Neural progenitor cell (in vitro differentiated cells): ENCODE measurements around the gene ATP7B. TPM values are rescaled to one million over a fixed set of nuclear protein-coding genes. Genes with fewer than 3 reads are reported as not detected.

ENCODE experiments used
- DNase-seq: peaks from one replicate; pipeline ENCODE4 v3.0.0-alpha.2; 2016; ENCODE audit warnings: low spot score
- H2AFZ ChIP-seq: fragments of 200-600 bp; sonication (generic); replicated peaks from 2 replicates; pipeline ENCODE4 v1.6.1; 2016; ENCODE audit warnings: antibody characterized with exemption
- H3F3A ChIP-seq: fragments of 200-600 bp; sonication (generic); 2 replicates; pipeline ENCODE4 v1.6.1; 2016; ENCODE audit warnings: antibody characterized with exemption, low read depth
- H3K27ac ChIP-seq: fragments of 200-600 bp; sonication (generic); 2 replicates; pipeline ENCODE4 v1.5.1; 2016; ENCODE audit warnings: mild to moderate bottlenecking
- H3K27me3 ChIP-seq: fragments of 200-600 bp; sonication (generic); 2 replicates; pipeline ENCODE4 v1.6.1; 2016; ENCODE audit warnings: mild to moderate bottlenecking, moderate library complexity
- H3K36me3 ChIP-seq: fragments of 200-600 bp; sonication (generic); 2 replicates; pipeline ENCODE4 v1.5.1; 2016
- H3K4me1 ChIP-seq: fragments of 200-600 bp; sonication (generic); 2 replicates; pipeline ENCODE4 v1.6.1; 2016; ENCODE audit warnings: mixed run types
- H3K4me2 ChIP-seq: fragments of 200-600 bp; sonication (generic); 2 replicates; pipeline ENCODE4 v1.6.1; 2016
- H3K4me3 ChIP-seq: fragments of 200-600 bp; sonication (generic); 2 replicates; pipeline ENCODE4 v1.5.1; 2016
- H3K79me2 ChIP-seq: fragments of 200-600 bp; sonication (generic); 2 replicates; pipeline ENCODE4 v1.6.1; 2016; ENCODE audit warnings: low read depth
- H3K9ac ChIP-seq: fragments of 200-600 bp; sonication (generic); 2 replicates; pipeline ENCODE4 v1.6.1; 2016
- H3K9me3 ChIP-seq: fragments of 200-600 bp; sonication (generic); 2 replicates; pipeline ENCODE4 v1.5.1; 2016; ENCODE audit warnings: low read depth
- H4K20me1 ChIP-seq: fragments of 200-600 bp; sonication (generic); 2 replicates; pipeline ENCODE4 v1.6.1; 2016; ENCODE audit warnings: low read depth
- H3K27ac Mint-ChIP-seq: 3 replicates; pipeline ENCODE4 v1.8.0; 2021; ENCODE audit warnings: mixed read lengths
- H3K27me3 Mint-ChIP-seq: 2 replicates; pipeline ENCODE4 v1.8.0; 2022; ENCODE audit warnings: low read depth, mild to moderate bottlenecking, inconsistent platforms, moderate library complexity, mixed read lengths; ENCODE audit not compliant: insufficient read depth
- H3K36me3 Mint-ChIP-seq: 3 replicates; pipeline ENCODE4 v1.8.0; 2021; ENCODE audit warnings: mixed read lengths
- H3K4me1 Mint-ChIP-seq: 3 replicates; pipeline ENCODE4 v1.8.0; 2021; ENCODE audit warnings: mixed read lengths
- H3K4me3 Mint-ChIP-seq: 3 replicates; pipeline ENCODE4 v1.8.0; 2021; ENCODE audit warnings: mild to moderate bottlenecking, moderate library complexity, mixed read lengths
- H3K9me3 Mint-ChIP-seq: 3 replicates; pipeline ENCODE4 v1.8.0; 2020; ENCODE audit warnings: mixed read lengths
- CTCF ChIP-seq: fragments of 200-600 bp; sonication (generic); IDR thresholded peaks from 2 replicates; pipeline ENCODE4 v1.5.1; 2017; ENCODE audit warnings: antibody characterized with exemption, mild to moderate bottlenecking
- EZH2 ChIP-seq: fragments of 200-600 bp; sonication (generic); IDR thresholded peaks from 2 replicates; pipeline ENCODE4 v1.6.1; 2017; ENCODE audit warnings: antibody characterized with exemption, mild to moderate bottlenecking, moderate library complexity
- EZH2phosphoT487 ChIP-seq: fragments of 200-600 bp; sonication (generic); IDR thresholded peaks from 2 replicates; pipeline ENCODE4 v1.6.1; 2017; ENCODE audit warnings: antibody characterized with exemption
- total RNA-seq: library from RNA; depleted of rRNA; stranded (reverse); fragments of >200 nt; gene quantifications from 2 replicates; pipeline ENCODE4 v1.2.3, GENCODE V29; 2015; ENCODE audit warnings: low replicate concordance

ATP7B gene
- total RNA-seq, 1 donor from 2014 or later = 8.2 TPM

GRCh38 chr13:51974482-51974881 is 36.8 kb downstream of the ATP7B start:
- Mint-ChIP-seq H3K27ac (no peak overlapping the region), H3K27me3 (no peaks in the 10 kb centered on the region), H3K4me1 (peaks cover 2% of the 10 kb centered on the region), H3K36me3 (no peaks in the 10 kb centered on the region), H3K9me3 (no peaks in the 10 kb centered on the region), H3K4me3 (no peak overlapping the region)
- Histone ChIP-seq H3K9ac (no peak overlapping the region), H3K79me2 (no peaks in the 10 kb centered on the region), H3K36me3 (no peaks in the 10 kb centered on the region), H3K4me2 (no peak overlapping the region), H3K27ac (no peak overlapping the region), H2AFZ (no peak overlapping the region), H4K20me1 (no peaks in the 10 kb centered on the region), H3F3A (no peaks in the 10 kb centered on the region), H3K4me1 (no peaks in the 10 kb centered on the region), H3K27me3 (no peaks in the 10 kb centered on the region), H3K4me3 (no peak overlapping the region), H3K9me3 (no peaks in the 10 kb centered on the region)
- no peak for DNase-seq
- TF ChIP-seq CTCF = no peak
- no peak for TF ChIP-seq EZH2
- TF ChIP-seq EZH2phosphoT487 = no peak

GRCh38 chr13:51971520-51972426 is 39.5 kb downstream of the ATP7B start:
- H3K27me3 ChIP-seq = no peaks in the 10 kb centered on the region
- no peak overlapping the region for H3K4me2 ChIP-seq
- no peaks in the 10 kb centered on the region for H3K79me2 ChIP-seq
- H3K9ac ChIP-seq = no peak overlapping the region
- no peak overlapping the region for H3K27ac ChIP-seq
- Mint-ChIP-seq H3K27me3 (no peaks in the 10 kb centered on the region), H3K27ac (peak overlapping the region; percentile 1), H3K36me3 (peaks cover 1% of the 10 kb centered on the region), H3K4me3 (no peak overlapping the region), H3K4me1 (peaks cover 2% of the 10 kb centered on the region), H3K9me3 (no peaks in the 10 kb centered on the region)
- no peaks in the 10 kb centered on the region for H4K20me1 ChIP-seq
- no peak for TF ChIP-seq EZH2phosphoT487
- TF ChIP-seq EZH2 = no peak
- no peak for TF ChIP-seq CTCF
- no peak overlapping the region for H3K4me3 ChIP-seq
- no peaks in the 10 kb centered on the region for H3K36me3 ChIP-seq
- no peaks in the 10 kb centered on the region for H3F3A ChIP-seq
- no peaks in the 10 kb centered on the region for H3K4me1 ChIP-seq
- no peak overlapping the region for H2AFZ ChIP-seq
- H3K9me3 ChIP-seq = no peaks in the 10 kb centered on the region
- DNase-seq = no peak

GRCh38 chr13:51970349-51970748 is 40.9 kb downstream of the ATP7B start:
- Histone ChIP-seq H3K4me3 (no peak overlapping the region), H3K4me1 (no peaks in the 10 kb centered on the region), H3K4me2 (no peak overlapping the region), H3K9ac (no peak overlapping the region), H3F3A (no peaks in the 10 kb centered on the region), H3K9me3 (no peaks in the 10 kb centered on the region), H3K27ac (no peak overlapping the region), H3K36me3 (no peaks in the 10 kb centered on the region), H3K27me3 (no peaks in the 10 kb centered on the region), H3K79me2 (no peaks in the 10 kb centered on the region), H2AFZ (no peak overlapping the region), H4K20me1 (no peaks in the 10 kb centered on the region)
- no peak for TF ChIP-seq EZH2phosphoT487
- no peak for TF ChIP-seq CTCF
- TF ChIP-seq EZH2 = no peak
- DNase-seq = no peak
- no peaks in the 10 kb centered on the region for H3K9me3 Mint-ChIP-seq
- peaks cover 2% of the 10 kb centered on the region for H3K4me1 Mint-ChIP-seq
- peaks cover 1% of the 10 kb centered on the region for H3K36me3 Mint-ChIP-seq
- no peaks in the 10 kb centered on the region for H3K27me3 Mint-ChIP-seq
- no peak overlapping the region for H3K4me3 Mint-ChIP-seq
- no peak overlapping the region for H3K27ac Mint-ChIP-seq
